ENCODE data around the gene IMMT. TPM values are rescaled to one million over a fixed set of nuclear protein-coding genes. Genes with fewer than 3 reads are reported as not detected.

Gene IMMT
- total RNA-seq, 1 experiment from 2014 or later: 97.7 TPM

Small RNAs within 50 kb of the gene (microRNA-seq; reads per million reads assigned to microRNA genes)
- gene MIR4779 (ENCODE audit: unreplicated experiment): not detected

Other genes with a start within 250 kb of the IMMT start
- 25.1 and 36.5 TPM in 2 replicates for gene POLR1A, start 89.6 kb downstream of the IMMT start, total RNA-seq (2014; rRNA removed)
- 75.6 and 94.7 TPM in 2 replicates for gene PTCD3, start 89.2 kb downstream of the IMMT start, total RNA-seq (2014; rRNA removed)
- gene MRPL35, start 4.0 kb upstream of the IMMT start, total RNA-seq (2014; rRNA removed): 27.4 and 39.3 TPM in 2 replicates
- gene REEP1, start 142.2 kb upstream of the IMMT start, total RNA-seq (2014; rRNA removed): 0.06 TPM in 1 of 2 replicates, not detected in the other
- gene KDM3A, start 245.9 kb upstream of the IMMT start, total RNA-seq (2014; rRNA removed): 32.2 and 59.6 TPM in 2 replicates

Data from PC-3 (cell line).